SK-N-SH treated with all-trans-retinoic acid at 6 μM for 48 hours (cell line): Measurements from ENCODE around the gene CRELD2.

Experiments
- ARNTL ChIP-seq: fragments of 450-650 bp; formaldehyde crosslinking; IDR thresholded peaks from 2 replicates; pipeline ENCODE4 v1.5.0; 2020; ENCODE audit warnings: low read depth, mild to moderate bottlenecking, moderate library complexity, borderline replicate concordance
- CREB5 ChIP-seq: fragments of 250-450 bp; sonication (Bioruptor Pico); IDR thresholded peaks from 2 replicates; pipeline ENCODE4 v1.5.1; 2020; ENCODE audit warnings: low read depth, mild to moderate bottlenecking, moderate library complexity
- CSDC2 ChIP-seq: fragments of 250-450 bp; sonication (Bioruptor Pico); IDR thresholded peaks from 2 replicates; pipeline ENCODE4 v1.5.0; 2020; ENCODE audit warnings: mild to moderate bottlenecking, moderate library complexity
- ESRRG ChIP-seq: fragments of 250-450 bp; sonication (Bioruptor Pico); IDR thresholded peaks from 2 replicates; pipeline ENCODE4 v1.6.1; 2021; ENCODE audit warnings: mild to moderate bottlenecking
- GLIS3 ChIP-seq: fragments of 250-450 bp; sonication (Bioruptor Pico); IDR thresholded peaks from 2 replicates; pipeline ENCODE4 v1.5.0; 2020; ENCODE audit warnings: mild to moderate bottlenecking, moderate library complexity
- ISL1 ChIP-seq: fragments of 250-450 bp; sonication (Bioruptor Pico); IDR thresholded peaks from 2 replicates; pipeline ENCODE4 v2.1.2; 2022; ENCODE audit warnings: mild to moderate bottlenecking, moderate library complexity
- PATZ1 ChIP-seq: fragments of 250-450 bp; sonication (Bioruptor Pico); IDR thresholded peaks from 2 replicates; pipeline ENCODE4 v1.8.0; 2020; ENCODE audit warnings: mild to moderate bottlenecking, moderate library complexity, borderline replicate concordance
- POU6F1 ChIP-seq: fragments of 250-450 bp; sonication (Bioruptor Pico); IDR thresholded peaks from 2 replicates; pipeline ENCODE4 v1.8.0; 2021; ENCODE audit warnings: low read depth, mild to moderate bottlenecking, moderate library complexity, borderline replicate concordance
- RARB ChIP-seq: fragments of 250-450 bp; sonication (Bioruptor Pico); IDR thresholded peaks from 2 replicates; pipeline ENCODE4 v1.8.0; 2021; ENCODE audit warnings: mild to moderate bottlenecking, moderate library complexity
- SNAI2 ChIP-seq: fragments of 250-450 bp; sonication (Bioruptor Pico); IDR thresholded peaks from 2 replicates; pipeline ENCODE4 v1.5.0; 2020; ENCODE audit warnings: mild to moderate bottlenecking, moderate library complexity
- ZFP3 ChIP-seq: fragments of 250-450 bp; sonication (Bioruptor Pico); IDR thresholded peaks from 2 replicates; pipeline ENCODE4 v1.5.0; 2020; ENCODE audit warnings: mild to moderate bottlenecking, moderate library complexity
- ZFP30 ChIP-seq: fragments of 450-650 bp; formaldehyde crosslinking; IDR thresholded peaks from 2 replicates; pipeline ENCODE4 v1.5.0; 2022; ENCODE audit warnings: mild to moderate bottlenecking, moderate library complexity

- TF ChIP-seq ESRRG (CRISPR knock-in tag), result no peak
- no peak for TF ChIP-seq RARB (CRISPR knock-in tag)
- no peak for TF ChIP-seq CSDC2
- TF ChIP-seq PATZ1, result no peak
- TF ChIP-seq SNAI2 (CRISPR knock-in tag), result no peak
- TF ChIP-seq POU6F1, result no peak
- TF ChIP-seq ZFP3 (CRISPR knock-in tag), result no peak
- no peak for TF ChIP-seq ZFP30 (CRISPR knock-in tag)
- TF ChIP-seq ISL1, result no peak
- TF ChIP-seq CREB5 (CRISPR knock-in tag), result no peak
- TF ChIP-seq ARNTL, result no peak
- no peak for TF ChIP-seq GLIS3 (CRISPR knock-in tag)
Measured at GRCh38 chr22:49944399-49944891, 26.0 kb downstream of the CRELD2 start.
